ENCODE results near the gene MOSPD3. TPM values are rescaled to one million over a fixed set of nuclear protein-coding genes. Genes with fewer than 3 reads are reported as not detected.

MOSPD3 gene
- total and polyA plus RNA-seq, 2 of the 8 experiments (the other 6 are each of a cell fraction or from before 2014, with no cell fraction given): 20.7 to 21.4 TPM

GRCh38 chr7:100572949-100573675 is 39.2 kb upstream of the MOSPD3 start:
- Histone ChIP-seq H2AFZ (ENCODE audit: low read length) (no peak overlapping the region), H3K27me3 (replicated peaks in 1 of 4; ENCODE audit: control insufficient read depth in 3 of 4, extremely low read depth in 1 of 4, insufficient read depth in 3 of 4, low read length in 3 of 4) (peaks cover 0 to 4% (median under 1%) of the 10 kb centered on the region in 4 experiments; a peak in 1 of 7 replicates), H3K9ac (replicated peaks in 1 of 4; ENCODE audit: extremely low read depth in 1 of 4, low read depth in 3 of 4, low read length in 3 of 4) (no peak overlapping the region), H3K18ac (ENCODE audit: extremely low read depth, low read length) (peak overlapping the region; percentile 48; the same call in 1 of the 2 replicates), H3K23me2 (ENCODE audit: low read depth, low read length) (peaks cover 8% of the 10 kb centered on the region; the same call in 1 of the 2 replicates), H2BK15ac (ENCODE audit: low read length) (peak overlapping the region; percentile 72; the same call in 1 of the 2 replicates), H4K8ac (ENCODE audit: extremely low read depth, insufficient read depth, low read length) (peak overlapping the region; percentile 35; the same call in 1 of the 2 replicates), H4K20me1 (replicated peaks in 1 of 2; ENCODE audit: control insufficient read depth in 1 of 2, insufficient read depth in 2 of 2, low read length in 2 of 2) (peaks cover 0 to 8% of the 10 kb centered on the region in 2 experiments), H4K91ac (replicated peaks; ENCODE audit: insufficient read length, low read length) (no peak overlapping the region), H2BK12ac (ENCODE audit: low read depth, low read length) (no peak overlapping the region), H3K79me2 (ENCODE audit: control insufficient read depth in 1 of 2, insufficient read depth in 2 of 2, low read length in 2 of 2) (no peaks in the 10 kb centered on the region), H3K56ac (replicated peaks; ENCODE audit: insufficient read length, low read depth, low read length) (no peak overlapping the region), H2BK5ac (ENCODE audit: low read depth, low read length) (no peak overlapping the region), H3K79me1 (ENCODE audit: low read depth, low read length) (peaks cover 4% of the 10 kb centered on the region; the same call in 1 of the 2 replicates), H3K14ac (ENCODE audit: insufficient read length) (no peak overlapping the region), H3K4me3 (ENCODE audit: extremely low read depth in 1 of 4, insufficient read depth in 2 of 4, low read depth in 3 of 4, low read length in 4 of 4) (no peak overlapping the region), H3K36me3 (ENCODE audit: control insufficient read depth in 2 of 4, insufficient read depth in 4 of 4, low read length in 3 of 4) (peaks cover 0 to 24% (median 13%) of the 10 kb centered on the region in 4 experiments; a peak in 5 of 8 replicates), H3K27ac (ENCODE audit: low read depth, low read length) (no peak overlapping the region; the same call in 1 of the 2 replicates), H3K4ac (replicated peaks; ENCODE audit: insufficient read length, low read depth, low read length) (peak overlapping the region; percentile 91), H3K9me3 (ENCODE audit: insufficient read depth in 2 of 2, low read depth in 1 of 2, low read length in 1 of 2) (no peaks in the 10 kb centered on the region), H2AK5ac (ENCODE audit: low read depth, low read length) (0 out of 2 replicates have a peak overlapping the region, but pooled peaks have one; percentile 39), H2BK20ac (ENCODE audit: low read length) (peak overlapping the region; percentile 72; the same call in 1 of the 2 replicates), H3K4me1 (replicated peaks in 1 of 4; ENCODE audit: control insufficient read depth in 3 of 4, insufficient read depth in 4 of 4, low read length in 3 of 4) (peaks cover 0 to 33% (median 22%) of the 10 kb centered on the region in 4 experiments; a peak in 6 of 7 replicates), H3K4me2 (ENCODE audit: insufficient read depth in 1 of 2, low read depth in 2 of 2, low read length in 2 of 2) (no peak overlapping the region), H3K23ac (ENCODE audit: insufficient read length) (no peak overlapping the region), H2BK120ac (replicated peaks; ENCODE audit: low read depth, low read length) (no peak overlapping the region), H4K5ac (ENCODE audit: insufficient read length, low read depth, low read length) (no peak overlapping the region)
- ChIA-PET CTCF (ENCODE audit: partially characterized antibody) (interaction anchor here (0.5 to 4.8 kb wide), 11 partner anchors 11 to 104 kb away, joined by 3 to 53 read pairs (median 3); partner anchors contain the start of genes FBXO24 and LRCH4), POLR2A (ENCODE audit: partially characterized antibody) (interaction anchor here (0.8 to 4.8 kb wide), 8 partner anchors 9 to 228 kb away, joined by 3 to 83 read pairs (median 4); partner anchors contain the start of genes FBXO24, LRCH4, MEPCE and PCOLCE)
- no peak for DNase-seq (ENCODE audit: low read depth in 1 of 2, low spot score in 2 of 2)
- no peak for FAIRE-seq
- TF ChIP-seq EZH2 (IDR thresholded peaks at IDR 0.05; ENCODE audit: low read depth, low read length, severe bottlenecking): no peak
- WGBS, 2 experiments (ENCODE audit: extremely low coverage in 1 of 2, insufficient coverage in 1 of 2, insufficient read length in 1 of 2, insufficient replicate concordance in 2 of 2, low coverage in 1 of 2, low lambda C conversion rate in 2 of 2, missing lambda C conversion rate in 1 of 2): 93% methylated on average over 11 of the region's 30 CpGs; no CpG with 5 or more reads in 1 of the 2 experiments
